Hematopoietic multipotent progenitor cell (in vitro differentiated cells): ENCODE measurements around the gene ZC3H12A. TPM values are rescaled to one million over a fixed set of nuclear protein-coding genes. Genes with fewer than 3 reads are reported as not detected.
"Not testable (repeated sequence)": the region's sequence is repeated elsewhere in the genome, so short reads cannot be mapped to it uniquely, and the experiment has no call there.

ENCODE experiments used
- DNase-seq, 3 donors: peaks; one replicate each; pipeline ENCODE4 v3.0.0-alpha.2; 2011 to 2015; ENCODE audit warnings: low read depth in 2 of 3, low spot score in 2 of 3
- total RNA-seq: library from RNA; depleted of rRNA; stranded (reverse); fragments of >200 nt; gene quantifications from one replicate; pipeline ENCODE4 v1.2.3, GENCODE V29; 2012

Gene ZC3H12A
- total RNA-seq, 1 donor = 21.3 TPM

- no peak for DNase-seq
Measured at GRCh38 chr1:37497832-37498231, 23.5 kb downstream of the ZC3H12A start.

GRCh38 chr1:37498872-37499617 lies 24.7 kb downstream of the ZC3H12A start:
- DNase-seq = no peak

GRCh38 chr1:37501661-37502060 lies 27.3 kb downstream of the ZC3H12A start:
- DNase-seq = no peak

- DNase-seq = no peak
Measured at GRCh38 chr1:37502104-37502503, 27.7 kb downstream of the ZC3H12A start.

- DNase-seq = not testable (repeated sequence)
Measured at GRCh38 chr1:37502791-37503190, 28.4 kb downstream of the ZC3H12A start.

- no peak for DNase-seq
Measured at GRCh38 chr1:37506740-37507139, 32.4 kb downstream of the ZC3H12A start.

GRCh38 chr1:37509181-37509580 lies 34.8 kb downstream of the ZC3H12A start:
- peak in 2 of 3 donors; percentile 29 to 51 for DNase-seq

GRCh38 chr1:37513795-37514349 lies 39.5 kb downstream of the ZC3H12A start:
- peak in 2 of 3 donors; percentile 18 to 29 for DNase-seq

- DNase-seq = peak; percentile 84 to 87 (median 86)
Measured at GRCh38 chr1:37514350-37515184, 40.2 kb downstream of the ZC3H12A start, which contains the start of gene MEAF6. MEAF6 (minus strand) TSS chr1:37514766; CDS start chr1:37514746, 20 bp downstream.

- DNase-seq = peak in 1 of 3 donors; percentile 2
Measured at GRCh38 chr1:37515185-37516034, 41.0 kb downstream of the ZC3H12A start.

- no peak for DNase-seq
Measured at GRCh38 chr1:37517569-37517968, 43.2 kb downstream of the ZC3H12A start.

- DNase-seq = not testable (repeated sequence)
Measured at GRCh38 chr1:37518241-37518640, 43.9 kb downstream of the ZC3H12A start.

GRCh38 chr1:37518929-37519328 lies 44.5 kb downstream of the ZC3H12A start:
- DNase-seq = not testable (repeated sequence)

GRCh38 chr1:37519613-37520012 lies 45.2 kb downstream of the ZC3H12A start:
- DNase-seq = no peak

GRCh38 chr1:37529888-37530287 lies 55.5 kb downstream of the ZC3H12A start:
- not testable (repeated sequence) for DNase-seq

- not testable (repeated sequence) for DNase-seq
Measured at GRCh38 chr1:37532418-37533156, 58.2 kb downstream of the ZC3H12A start.

- no peak for DNase-seq
Measured at GRCh38 chr1:37533317-37534093, 59.1 kb downstream of the ZC3H12A start.
